GM23248 (cell line): ENCODE data around the gene EPN2. TPM values are rescaled to one million over a fixed set of nuclear protein-coding genes. Genes with fewer than 3 reads are reported as not detected.

Experiments used
- DNase-seq: peaks from one replicate; pipeline ENCODE4 v3.0.0-alpha.2; 2015
- H2AFZ ChIP-seq: fragments of 200-600 bp; sonication (generic); 2 replicates; pipeline ENCODE4 v1.6.1; 2016; ENCODE audit warnings: antibody characterized with exemption
- H3F3A ChIP-seq: fragments of 200-600 bp; sonication (generic); 2 replicates; pipeline ENCODE4 v1.6.1; 2016; ENCODE audit warnings: mild to moderate bottlenecking, antibody characterized with exemption, mixed run types; ENCODE audit not compliant: insufficient read depth
- H3K27ac ChIP-seq: fragments of 200-600 bp; sonication (generic); 2 replicates; pipeline ENCODE4 v1.5.1; 2016; ENCODE audit warnings: mild to moderate bottlenecking
- H3K27me3 ChIP-seq: fragments of 200-600 bp; sonication (generic); replicated peaks from 2 replicates; pipeline ENCODE4 v1.6.1; 2016; ENCODE audit warnings: mild to moderate bottlenecking; ENCODE audit not compliant: insufficient read depth
- H3K36me3 ChIP-seq: fragments of 200-600 bp; sonication (generic); 2 replicates; pipeline ENCODE4 v1.6.1; 2016; ENCODE audit warnings: low read depth, mild to moderate bottlenecking
- H3K4me1 ChIP-seq: fragments of 200-600 bp; sonication (generic); 2 replicates; pipeline ENCODE4 v1.6.1; 2016; ENCODE audit warnings: mild to moderate bottlenecking; ENCODE audit not compliant: insufficient read depth
- H3K4me2 ChIP-seq: fragments of 200-600 bp; sonication (generic); one replicate; pipeline ENCODE4 v1.6.1; 2016; ENCODE audit warnings: mild to moderate bottlenecking; ENCODE audit not compliant: unreplicated experiment
- H3K4me3 ChIP-seq: fragments of 200-600 bp; sonication (generic); 2 replicates; pipeline ENCODE4 v1.5.1; 2016; ENCODE audit warnings: mild to moderate bottlenecking
- H3K79me2 ChIP-seq: fragments of 200-600 bp; sonication (generic); 2 replicates; pipeline ENCODE4 v1.6.1; 2016; ENCODE audit warnings: mild to moderate bottlenecking; ENCODE audit not compliant: insufficient read depth
- H3K9ac ChIP-seq: fragments of 200-600 bp; sonication (generic); 2 replicates; pipeline ENCODE4 v1.6.1; 2016; ENCODE audit warnings: mild to moderate bottlenecking
- H3K9me2 ChIP-seq: fragments of 200-600 bp; sonication (generic); 2 replicates; pipeline ENCODE4 v1.6.1; 2016; ENCODE audit warnings: mixed run types, mild to moderate bottlenecking, moderate library complexity; ENCODE audit not compliant: insufficient read depth
- H3K9me3 ChIP-seq: fragments of 200-600 bp; sonication (generic); one replicate; pipeline ENCODE4 v1.6.1; 2017; ENCODE audit warnings: low read depth
- H4K20me1 ChIP-seq: fragments of 200-600 bp; sonication (generic); 2 replicates; pipeline ENCODE4 v1.6.0; 2016; ENCODE audit not compliant: insufficient read depth
- EZH2 ChIP-seq: fragments of 200-600 bp; sonication (generic); IDR thresholded peaks from 2 replicates; pipeline ENCODE4 v1.6.1; 2018; ENCODE audit warnings: antibody characterized with exemption, mild to moderate bottlenecking; ENCODE audit not compliant: insufficient read depth, poor library complexity, severe bottlenecking
- EZH2phosphoT487 ChIP-seq: fragments of 200-600 bp; sonication (generic); IDR thresholded peaks from 2 replicates; pipeline ENCODE4 v1.6.1; 2018; ENCODE audit warnings: antibody characterized with exemption, moderate library complexity, mild to moderate bottlenecking, low read depth; ENCODE audit not compliant: insufficient read depth
- WGBS, 2 experiments: methylation state at CpG; one replicate each; pipeline ENCODE4 v1.1.6; 2015 to 2017; ENCODE audit warnings: low lambda C conversion rate in 2 of 2, low coverage in 1 of 2; ENCODE audit errors: missing lambda C conversion rate in 2 of 2; 5-methylcytosine and 5-hydroxymethylcytosine counted together
- in situ Hi-C: fragments of 300-500 bp; cut with MboI; formaldehyde crosslinking; loops from 2 replicates; pipeline ENCODE4 v1.15.0; 2020
- polyA plus RNA-seq: library from polyadenylated mRNA; unstranded; fragments of >200 nt; fragmentation: Nextera tagmentation; extraction: Ambion mirVana; gene quantifications from 2 replicates; pipeline ENCODE4 v1.2.1, GENCODE V29; 2016
- total RNA-seq: library from RNA; depleted of rRNA; stranded (reverse); fragments of >200 nt; shearing (Covaris generic); gene quantifications from 2 replicates; pipeline ENCODE4 v1.2.3, GENCODE V29; 2014

The EPN2 gene
- total and polyA plus RNA-seq, 2 experiments from 2014 or later = 25.3 to 54.0 TPM

DNA sequence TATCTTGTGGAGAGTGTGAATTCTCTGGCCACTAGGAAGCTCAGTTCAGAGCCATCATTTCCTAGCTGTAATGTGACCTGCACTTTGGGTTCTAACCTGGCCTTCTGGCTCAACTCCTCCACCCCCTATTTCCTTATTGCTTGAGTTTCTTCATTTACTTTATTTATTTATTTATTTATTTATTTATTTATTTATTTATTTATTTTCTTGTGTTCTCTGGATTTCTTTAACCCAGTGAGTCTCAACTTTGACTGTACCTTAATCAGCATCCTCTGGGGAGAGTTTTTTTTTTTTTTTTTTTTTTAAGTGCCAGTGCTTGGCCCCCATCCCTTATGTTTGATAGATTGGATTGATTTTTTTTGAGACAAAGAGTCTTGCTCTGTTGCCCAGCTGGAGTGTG, 18.1 kb downstream of the EPN2 start:
- no peak overlapping the region for H3K9ac ChIP-seq
- H3K27me3 ChIP-seq = no peaks in the 10 kb centered on the region
- H3K79me2 ChIP-seq = peaks cover 100% of the 10 kb centered on the region
- H3K9me2 ChIP-seq = no peaks in the 10 kb centered on the region
- 0 out of 2 replicates have a peak, but pooled peaks cover 6% of the 10 kb centered on the region for H3F3A ChIP-seq
- H3K4me2 ChIP-seq = no peak overlapping the region
- peaks cover 7% of the 10 kb centered on the region for H3K4me1 ChIP-seq
- no peak for DNase-seq
- no peak overlapping the region for H3K4me3 ChIP-seq
- no peak overlapping the region for H2AFZ ChIP-seq
- in situ Hi-C loops = loop anchor here (25.0 kb wide), 1 partner anchor 507 kb away; no protein-coding TSS in a partner anchor
- peaks cover 6% of the 10 kb centered on the region; the same call in 1 of the 2 replicates for H4K20me1 ChIP-seq
- TF ChIP-seq EZH2 = no peak
- no peak for TF ChIP-seq EZH2phosphoT487
- H3K27ac ChIP-seq = no peak overlapping the region
- H3K9me3 ChIP-seq = no peaks in the 10 kb centered on the region
- no peaks in the 10 kb centered on the region for H3K36me3 ChIP-seq

DNA sequence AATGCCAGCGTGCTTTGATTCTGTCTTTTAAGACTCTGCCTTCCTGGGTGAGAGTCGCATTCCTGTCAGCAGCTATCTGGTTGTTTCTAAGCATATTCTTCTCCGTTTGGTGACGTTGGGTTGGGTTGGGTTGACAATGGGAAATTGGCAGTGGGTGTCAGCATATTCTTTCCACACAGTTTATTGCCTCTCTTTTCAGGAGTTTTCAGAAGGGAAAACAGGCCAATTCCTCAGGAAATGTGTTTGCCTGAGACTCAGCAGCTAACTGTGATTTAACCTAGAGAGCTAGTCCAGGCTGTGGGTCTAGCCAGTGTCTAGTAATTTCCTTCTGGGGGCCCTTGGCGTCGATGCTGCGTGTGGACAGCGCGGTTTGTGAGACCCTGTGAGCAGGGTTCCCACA, 21.2 kb downstream of the EPN2 start:
- no peak overlapping the region for H3K4me2 ChIP-seq
- peaks cover 16% of the 10 kb centered on the region for H3F3A ChIP-seq
- no peaks in the 10 kb centered on the region for H3K9me2 ChIP-seq
- H3K4me1 ChIP-seq = peaks cover 11% of the 10 kb centered on the region
- peaks cover 11% of the 10 kb centered on the region; the same call in 1 of the 2 replicates for H4K20me1 ChIP-seq
- no peak for DNase-seq
- H3K9me3 ChIP-seq = no peaks in the 10 kb centered on the region
- TF ChIP-seq EZH2 (no peak), EZH2phosphoT487 (no peak)
- no peak overlapping the region for H3K4me3 ChIP-seq
- no peaks in the 10 kb centered on the region for H3K36me3 ChIP-seq
- peaks cover 98% of the 10 kb centered on the region for H3K79me2 ChIP-seq
- H2AFZ ChIP-seq = no peak overlapping the region
- in situ Hi-C loops = loop anchor here (25.0 kb wide), 1 partner anchor 504 kb away; no protein-coding TSS in a partner anchor
- no peak overlapping the region for H3K9ac ChIP-seq
- H3K27ac ChIP-seq = no peak overlapping the region
- no peaks in the 10 kb centered on the region for H3K27me3 ChIP-seq
- WGBS, 2 experiments = 80 to 84% methylated on average over 9 of the region's 9 CpGs

DNA sequence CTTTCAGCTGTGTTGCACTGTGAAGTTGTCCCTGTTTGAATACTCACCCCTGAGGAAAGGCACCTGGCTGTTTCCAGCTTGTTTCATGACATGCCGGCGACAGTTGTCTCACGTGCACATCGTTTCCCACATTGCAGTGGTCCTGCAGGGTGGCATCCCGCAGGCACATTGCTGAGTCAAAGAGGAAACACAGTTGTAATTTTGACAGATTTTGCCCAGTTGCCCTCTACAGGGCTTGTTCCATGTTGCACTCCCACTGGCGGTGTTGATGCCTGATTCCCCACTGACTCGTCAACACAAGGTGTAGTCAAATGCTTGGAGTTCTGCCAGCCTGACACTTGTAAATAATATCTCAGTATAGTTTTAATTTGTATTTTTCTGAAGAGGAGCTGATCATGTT, 23.8 kb downstream of the EPN2 start:
- peaks cover 23% of the 10 kb centered on the region for H3K4me1 ChIP-seq
- no peaks in the 10 kb centered on the region for H3K27me3 ChIP-seq
- no peaks in the 10 kb centered on the region for H3K36me3 ChIP-seq
- DNase-seq = peak; percentile 17
- peaks cover 20% of the 10 kb centered on the region; the same call in 1 of the 2 replicates for H4K20me1 ChIP-seq
- no peaks in the 10 kb centered on the region for H3K9me3 ChIP-seq
- peaks cover 28% of the 10 kb centered on the region for H3F3A ChIP-seq
- H2AFZ ChIP-seq = no peak overlapping the region
- H3K4me3 ChIP-seq = no peak overlapping the region
- WGBS, 2 experiments = 93 to 94% methylated on average over 7 of the region's 7 CpGs
- TF ChIP-seq EZH2phosphoT487 = no peak
- no peak for TF ChIP-seq EZH2
- no peak overlapping the region for H3K9ac ChIP-seq
- no peak overlapping the region for H3K27ac ChIP-seq
- H3K79me2 ChIP-seq = peaks cover 98% of the 10 kb centered on the region
- H3K4me2 ChIP-seq = no peak overlapping the region
- no peaks in the 10 kb centered on the region for H3K9me2 ChIP-seq
- in situ Hi-C loops = loop anchor here (25.0 kb wide), 1 partner anchor 501 kb away; no protein-coding TSS in a partner anchor

GRCh38 chr17:19261426-19261825, 24.3 kb downstream of the EPN2 start:
- Histone ChIP-seq H3K36me3 (no peaks in the 10 kb centered on the region), H3K9ac (no peak overlapping the region), H4K20me1 (peaks cover 20% of the 10 kb centered on the region; the same call in 1 of the 2 replicates), H3K27ac (no peak overlapping the region), H3K4me3 (no peak overlapping the region), H3K9me2 (no peaks in the 10 kb centered on the region), H3K4me1 (peaks cover 23% of the 10 kb centered on the region), H2AFZ (no peak overlapping the region), H3K79me2 (peaks cover 98% of the 10 kb centered on the region), H3K9me3 (no peaks in the 10 kb centered on the region), H3K4me2 (no peak overlapping the region), H3F3A (peaks cover 28% of the 10 kb centered on the region), H3K27me3 (no peaks in the 10 kb centered on the region)
- DNase-seq = no peak
- TF ChIP-seq EZH2 = no peak
- no peak for TF ChIP-seq EZH2phosphoT487
- WGBS, 2 experiments = 74 to 75% methylated on average over 2 of the region's 2 CpGs
- in situ Hi-C loops = loop anchor here (25.0 kb wide), 1 partner anchor 501 kb away; no protein-coding TSS in a partner anchor
